GM13977 (cell line): ENCODE results near the gene PBX3.
A peak's percentile ranks its signal among the peaks of the same experiment; 100 is the strongest.
"Not testable (repeated sequence)": the region's sequence is repeated elsewhere in the genome, so short reads cannot be mapped to it uniquely, and the experiment has no call there.

Source experiments
- DNase-seq: peaks from one replicate; pipeline ENCODE4 v3.0.0; 2012; ENCODE audit warnings: low spot score
- in situ Hi-C: fragments of 300-500 bp; cut with MboI; formaldehyde crosslinking; loops from one replicate; pipeline ENCODE4 v1.12.0; 2022; ENCODE audit warnings: low sequenced_read_pairs, low pct_unique_long_range_greater_than_20kb, mixed read lengths, inconsistent platforms; ENCODE audit not compliant: unreplicated experiment
- TF ChIP-seq, protein P1 (sequence below): IDR thresholded peaks from 2 replicates; pipeline ENCODE4 v1.5.1; 2012; ENCODE audit warnings: mild to moderate bottlenecking, control low read depth; ENCODE audit not compliant: insufficient read depth; ENCODE audit errors: extremely low read depth, missing control alignments

Gene PBX3

GRCh38 chr9:125821078-125821477 is 73.9 kb downstream of the PBX3 start:
- TF ChIP-seq, protein P1, sequence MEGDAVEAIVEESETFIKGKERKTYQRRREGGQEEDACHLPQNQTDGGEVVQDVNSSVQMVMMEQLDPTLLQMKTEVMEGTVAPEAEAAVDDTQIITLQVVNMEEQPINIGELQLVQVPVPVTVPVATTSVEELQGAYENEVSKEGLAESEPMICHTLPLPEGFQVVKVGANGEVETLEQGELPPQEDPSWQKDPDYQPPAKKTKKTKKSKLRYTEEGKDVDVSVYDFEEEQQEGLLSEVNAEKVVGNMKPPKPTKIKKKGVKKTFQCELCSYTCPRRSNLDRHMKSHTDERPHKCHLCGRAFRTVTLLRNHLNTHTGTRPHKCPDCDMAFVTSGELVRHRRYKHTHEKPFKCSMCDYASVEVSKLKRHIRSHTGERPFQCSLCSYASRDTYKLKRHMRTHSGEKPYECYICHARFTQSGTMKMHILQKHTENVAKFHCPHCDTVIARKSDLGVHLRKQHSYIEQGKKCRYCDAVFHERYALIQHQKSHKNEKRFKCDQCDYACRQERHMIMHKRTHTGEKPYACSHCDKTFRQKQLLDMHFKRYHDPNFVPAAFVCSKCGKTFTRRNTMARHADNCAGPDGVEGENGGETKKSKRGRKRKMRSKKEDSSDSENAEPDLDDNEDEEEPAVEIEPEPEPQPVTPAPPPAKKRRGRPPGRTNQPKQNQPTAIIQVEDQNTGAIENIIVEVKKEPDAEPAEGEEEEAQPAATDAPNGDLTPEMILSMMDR: no peak
- in situ Hi-C loops: no loop called here
- no peak for DNase-seq

GRCh38 chr9:125822160-125822559 is 75.0 kb downstream of the PBX3 start:
- TF ChIP-seq, protein P1: no peak
- in situ Hi-C loops: no loop called here
- DNase-seq: no peak

- DNase-seq: no peak
- in situ Hi-C loops: no loop called here
- TF ChIP-seq, protein P1: no peak
These were observed 75.7 kb downstream of the PBX3 start for GRCh38 chr9:125822902-125823301.

DNA sequence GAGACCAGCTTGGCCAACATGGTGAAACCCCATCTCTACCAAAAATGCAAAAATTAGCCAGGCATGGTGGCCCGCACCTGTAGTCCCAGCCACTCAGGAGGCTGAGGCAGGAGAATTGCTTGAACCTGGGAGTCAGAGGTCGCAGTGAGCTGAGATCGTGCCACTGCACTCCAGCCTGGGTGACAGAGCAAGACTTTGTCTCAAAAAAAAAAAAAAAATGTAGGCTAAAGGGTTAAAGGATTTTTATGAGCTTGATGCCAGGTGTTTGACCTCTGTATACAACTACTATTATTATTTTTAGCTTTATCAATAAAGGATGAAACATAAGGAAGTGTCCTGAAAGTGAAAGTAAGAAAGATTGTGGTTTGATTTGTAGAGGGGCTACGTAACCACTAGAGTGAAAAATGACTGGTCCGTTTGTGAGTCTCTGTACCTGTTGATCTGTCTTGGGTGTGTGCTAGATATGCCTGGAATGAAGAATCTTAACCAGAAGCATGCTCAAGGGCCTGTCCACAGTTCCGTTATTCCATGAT is 76.8 kb downstream of the PBX3 start:
- in situ Hi-C loops: not testable (repeated sequence)
- peak; percentile 12 for DNase-seq

DNA sequence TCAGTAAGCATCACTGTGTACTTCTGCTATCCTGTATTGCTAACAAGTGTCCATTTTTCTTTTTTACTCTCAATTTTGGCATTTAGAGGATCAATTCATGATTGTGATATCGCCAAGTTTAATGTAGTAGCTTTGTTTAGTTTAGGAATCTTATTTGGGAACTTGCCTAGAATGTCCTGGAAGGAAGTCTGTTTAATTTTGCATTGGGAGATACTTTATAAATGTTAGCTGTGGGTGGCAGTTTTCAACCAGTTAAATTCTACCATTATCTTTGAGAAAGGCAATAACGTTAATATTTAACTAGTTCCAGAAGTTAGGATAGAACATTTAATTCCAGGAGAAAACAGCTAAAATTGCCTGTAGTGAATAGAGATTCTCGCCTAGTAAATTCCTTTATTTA is 78.6 kb downstream of the PBX3 start:
- in situ Hi-C loops: no loop called here
- no peak for DNase-seq

DNA sequence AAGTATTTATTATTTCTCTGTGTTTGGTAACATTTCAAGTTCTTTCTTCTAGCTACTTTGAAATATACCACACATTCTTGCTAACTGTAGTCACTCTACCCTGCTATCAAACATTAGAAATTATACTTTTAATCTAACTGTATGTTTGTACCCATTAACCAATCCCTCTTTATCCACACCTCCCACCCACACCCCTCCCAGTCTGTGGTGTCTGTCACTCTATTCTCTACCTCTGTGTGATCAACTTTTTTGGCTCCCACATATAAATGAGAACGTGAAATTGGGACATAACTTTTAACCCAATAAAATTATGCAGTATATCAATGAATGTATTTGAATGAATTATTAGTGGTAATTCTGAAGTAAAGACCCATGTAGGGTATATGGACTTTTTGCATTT is 79.7 kb downstream of the PBX3 start:
- no peak for DNase-seq
- TF ChIP-seq, protein P1: no peak
- in situ Hi-C loops: no loop called here

More for the DNA sequence above, 78.6 kb downstream of the PBX3 start:
- TF ChIP-seq, protein P1: no peak

DNA sequence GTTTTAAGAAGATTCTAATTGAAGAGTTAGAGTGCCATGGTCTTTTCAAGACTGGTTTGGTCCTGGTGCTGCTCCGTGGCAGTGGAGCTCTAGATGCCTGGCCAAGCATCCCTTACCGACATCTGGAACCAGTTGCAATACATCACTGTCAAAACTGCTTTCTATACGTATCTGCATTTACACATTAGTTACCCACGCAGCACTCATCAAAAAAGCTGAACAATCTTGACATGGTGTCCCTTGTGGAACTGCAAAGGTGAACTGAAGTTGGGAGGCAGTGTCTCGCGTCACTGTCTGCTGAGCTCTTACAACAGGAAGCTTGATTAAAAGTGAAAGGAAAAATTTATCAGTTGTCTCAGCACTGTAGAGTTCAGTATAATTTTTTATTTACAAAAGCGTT is 82.6 kb downstream of the PBX3 start:
- in situ Hi-C loops: no loop called here
- TF ChIP-seq, protein P1: no peak
- DNase-seq: peak; percentile 26
